Left lung (tissue), 10 donors: ENCODE measurements around the gene SLC22A15. TPM values are rescaled to one million over a fixed set of nuclear protein-coding genes. Genes with fewer than 3 reads are reported as not detected.
A peak's percentile ranks its signal among the peaks of the same experiment; 100 is the strongest.
"Not testable (repeated sequence)": the region's sequence is repeated elsewhere in the genome, so short reads cannot be mapped to it uniquely, and the experiment has no call there.

ENCODE experiments used
- ATAC-seq: fragments of 200-7000 bp; cut with Tn5 transposase; one replicate; pipeline ENCODE4 v1.9.1; 2020; ENCODE audit warnings: moderate library complexity
- DNase-seq, 4 donors: peaks; one replicate each; pipeline ENCODE4 v3.0.0-alpha.2; 2013 to 2020
- H3K27ac ChIP-seq, 2 donors: fragments of 200-600 bp; sonication (generic) in 1 of 2; one replicate each; pipeline versions ENCODE4 v1.5.0 to v1.8.0; 2020 to 2021
- H3K27me3 ChIP-seq, 2 donors: fragments of 200-600 bp; sonication (generic) in 1 of 2; one replicate each; pipeline versions ENCODE4 v1.5.0 to v1.8.0; 2020 to 2021
- H3K36me3 ChIP-seq, 2 donors: fragments of 200-600 bp; sonication (generic) in 1 of 2; one replicate each; pipeline versions ENCODE4 v1.5.0 to v1.8.0; 2020 to 2021
- H3K4me1 ChIP-seq, 2 donors: fragments of 200-600 bp; one replicate each; pipeline ENCODE4 v1.8.0; 2021
- H3K4me3 ChIP-seq, 2 donors: fragments of 200-600 bp; sonication (generic) in 1 of 2; one replicate each; pipeline versions ENCODE4 v1.5.0 to v1.8.0; 2020 to 2021; ENCODE audit warnings: mild to moderate bottlenecking in 1 of 2
- H3K9me3 ChIP-seq, 2 donors: fragments of 200-600 bp; sonication (generic) in 1 of 2; one replicate each; pipeline versions ENCODE4 v1.5.0 to v1.8.0; 2020 to 2021
- CTCF ChIP-seq, 2 donors: fragments of 200-600 bp; sonication (generic) in 1 of 2; IDR thresholded peaks; one replicate each; pipeline versions ENCODE4 v1.5.0 to v1.8.0; 2021; ENCODE audit warnings: antibody characterized with exemption in 2 of 2
- intact Hi-C, 2 donors: fragments of 100-400 bp; cut with DNase I; formaldehyde crosslinking; loops; one replicate each; pipeline versions ENCODE4 v1.11.2 to v1.14.2; 2022
- polyA plus RNA-seq, 6 donors: library from polyadenylated mRNA; unstranded; fragments of 120-200 nt; gene quantifications; one replicate each; pipeline ENCODE4 v1.2.1, GENCODE V29; 2013; ENCODE audit not compliant: insufficient read length in 6 of 6
- total RNA-seq, 2 donors: library from RNA; stranded (reverse); fragmentation: NEBNext Ultra II Directional; extraction: Animal tissue kit (Norgen Biotek cat#: 25700); gene quantifications; one replicate each; pipeline ENCODE4 v1.2.1, GENCODE V29; 2021
- donor health status: DM: no; HTN: yes; CAD: no.
- donor health status: DM: no; HTN: no; CAD: no.

Gene SLC22A15
- total and polyA plus RNA-seq, 8 donors: 3.2 to 23.0 (median 4.0) TPM

GRCh38 chr1:115988953-115989352, 12.6 kb downstream of the SLC22A15 start:
- no peak for TF ChIP-seq CTCF (IDR thresholded peaks at IDR 0.05)
- intact Hi-C loops: no loop called here

GRCh38 chr1:115989699-115990098, 13.4 kb downstream of the SLC22A15 start:
- intact Hi-C loops: no loop called here
- Histone ChIP-seq H3K9me3 (no peaks in the 10 kb centered on the region), H3K4me3 (no peak overlapping the region), H3K27me3 (no peaks in the 10 kb centered on the region), H3K27ac (no peak overlapping the region), H3K36me3 (peaks cover 0 to 24% of the 10 kb centered on the region in 2 donors), H3K4me1 (no peaks in the 10 kb centered on the region)
- ATAC-seq: no peak
- TF ChIP-seq CTCF (IDR thresholded peaks at IDR 0.05): no peak
- no peak for DNase-seq

More at GRCh38 chr1:115988953-115989352, 12.6 kb downstream of the SLC22A15 start:
- Histone ChIP-seq H3K27ac (no peak overlapping the region), H3K27me3 (no peaks in the 10 kb centered on the region), H3K4me1 (no peaks in the 10 kb centered on the region), H3K9me3 (no peaks in the 10 kb centered on the region), H3K4me3 (no peak overlapping the region), H3K36me3 (peaks cover 0 to 22% of the 10 kb centered on the region in 2 donors)
- DNase-seq (no peak), ATAC-seq (no peak)

GRCh38 chr1:115991909-115992308, 15.6 kb downstream of the SLC22A15 start:
- H3K9me3 ChIP-seq: peaks cover 0 to 2% of the 10 kb centered on the region in 2 donors

GRCh38 chr1:115997921-115998320, 21.6 kb downstream of the SLC22A15 start:
- Histone ChIP-seq H3K9me3 (peaks cover 0 to 31% of the 10 kb centered on the region in 2 donors), H3K36me3 (peaks cover 0 to 51% of the 10 kb centered on the region in 2 donors)
- ATAC-seq, intact Hi-C loops, H3K27ac ChIP-seq, H3K27me3 ChIP-seq, H3K4me3 ChIP-seq, DNase-seq, H3K4me1 ChIP-seq: not testable (repeated sequence)

More at GRCh38 chr1:115991909-115992308, 15.6 kb downstream of the SLC22A15 start:
- H3K36me3 ChIP-seq: peaks cover 0 to 40% of the 10 kb centered on the region in 2 donors
- no peak overlapping the region for H3K4me3 ChIP-seq
- no peaks in the 10 kb centered on the region for H3K27me3 ChIP-seq
- no peak overlapping the region for H3K27ac ChIP-seq
- no peak for TF ChIP-seq CTCF (IDR thresholded peaks at IDR 0.05)
- ATAC-seq (no peak), DNase-seq (no peak)
- intact Hi-C loops: no loop called here
- no peaks in the 10 kb centered on the region for H3K4me1 ChIP-seq

- peak; percentile 82 for ATAC-seq
- intact Hi-C loops: no loop called here
- peaks cover 0 to 25% of the 10 kb centered on the region in 2 donors for H3K36me3 ChIP-seq
- peaks cover 6 to 17% of the 10 kb centered on the region in 2 donors for H3K4me1 ChIP-seq
- no peak for TF ChIP-seq CTCF (IDR thresholded peaks at IDR 0.05)
- no peak overlapping the region for H3K4me3 ChIP-seq
- peaks cover 0 to 29% of the 10 kb centered on the region in 2 donors for H3K9me3 ChIP-seq
- no peak overlapping the region for H3K27ac ChIP-seq
- DNase-seq: no peak
- no peaks in the 10 kb centered on the region for H3K27me3 ChIP-seq
Measured at GRCh38 chr1:116001739-116002487, 25.6 kb downstream of the SLC22A15 start.
